Measurements from ENCODE around the gene JAG2.

JAG2 gene

DNA sequence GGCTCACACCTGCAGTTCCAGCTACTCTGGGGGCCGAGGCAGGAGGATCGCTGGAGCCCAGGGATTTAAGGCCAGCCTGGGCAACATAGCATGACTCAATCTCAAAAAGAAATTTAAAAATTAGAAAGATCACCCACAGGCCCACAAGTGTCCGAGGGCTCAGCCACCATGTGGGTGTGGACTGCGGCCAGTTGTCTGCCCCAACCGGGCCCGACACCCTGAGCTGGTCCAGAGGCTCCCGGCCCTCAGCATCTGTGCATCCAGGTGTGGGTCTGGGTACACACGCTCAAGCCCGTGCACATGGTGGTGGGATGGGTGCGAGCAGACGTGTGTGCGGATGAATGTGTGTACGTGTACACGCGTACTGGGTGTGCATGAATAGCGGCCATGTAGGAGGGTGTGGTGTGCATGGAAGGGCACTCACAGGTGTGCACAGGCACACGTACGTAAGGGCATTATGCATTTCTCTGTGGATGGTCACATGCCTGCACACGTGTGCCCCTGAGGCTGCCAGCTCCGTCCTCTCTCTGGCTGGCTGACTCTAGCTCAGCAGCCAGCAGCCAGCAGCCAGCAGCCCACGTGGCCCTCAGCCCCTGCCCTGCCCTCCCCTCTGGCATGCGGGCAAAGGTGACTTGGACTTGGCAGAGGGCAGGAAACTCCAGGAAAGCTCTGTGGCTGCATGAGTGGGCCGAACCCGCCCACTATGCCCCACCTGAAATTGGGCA lies 35.8 kb upstream of the JAG2 start:
- FAIRE-seq: peak; percentile 57
- TF ChIP-seq SPI1 (IDR thresholded peaks at IDR 0.05; ENCODE audit: low read depth, low read length) (no peak), POLR2AphosphoS5 (IDR thresholded peaks at IDR 0.05; ENCODE audit: low read depth, low read length) (0 out of 2 replicates have a peak, but pooled peaks have one; percentile 11)

DNA sequence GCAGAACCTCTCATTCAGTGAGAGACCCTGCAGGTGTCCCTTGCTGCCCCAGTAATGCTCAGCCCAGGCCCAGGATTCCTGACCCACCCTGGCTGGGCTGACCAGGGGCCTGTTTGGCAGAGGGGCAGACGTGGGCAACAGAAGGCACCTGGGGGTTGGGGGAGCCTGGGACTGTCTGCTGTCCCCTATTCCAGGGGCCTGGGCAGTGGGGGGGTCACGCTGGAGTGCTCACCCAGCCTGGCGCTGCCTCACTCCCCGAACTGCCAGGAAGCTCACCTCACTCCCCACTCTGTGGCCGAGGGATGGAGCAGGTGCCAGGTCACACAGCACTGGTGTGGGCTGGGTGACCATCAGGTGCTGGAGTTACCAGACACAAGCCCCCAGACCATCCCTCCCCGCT lies 35.1 kb upstream of the JAG2 start:
- TF ChIP-seq POU2F2 (IDR thresholded peaks at IDR 0.05; ENCODE audit: low read depth, low read length): no peak
- TF ChIP-seq TAF1 (IDR thresholded peaks at IDR 0.05; ENCODE audit: low read depth, low read length): no peak
- no peak for TF ChIP-seq POLR2A (IDR thresholded peaks at IDR 0.05; ENCODE audit: low read depth, low read length)
- no peak for TF ChIP-seq PAX5 (IDR thresholded peaks at IDR 0.05; ENCODE audit: insufficient read depth, low read length, severe bottlenecking)
- TF ChIP-seq SPI1 (IDR thresholded peaks at IDR 0.05; ENCODE audit: low read depth, low read length): no peak
- no peak for TF ChIP-seq POLR2AphosphoS5 (IDR thresholded peaks at IDR 0.05; ENCODE audit: low read depth, low read length)
- FAIRE-seq (no peak), DNase-seq (ENCODE audit: insufficient read length, low spot score) (no peak)

More for the DNA sequence above, 35.8 kb upstream of the JAG2 start:
- no peak for DNase-seq (ENCODE audit: insufficient read length, low spot score)

DNA sequence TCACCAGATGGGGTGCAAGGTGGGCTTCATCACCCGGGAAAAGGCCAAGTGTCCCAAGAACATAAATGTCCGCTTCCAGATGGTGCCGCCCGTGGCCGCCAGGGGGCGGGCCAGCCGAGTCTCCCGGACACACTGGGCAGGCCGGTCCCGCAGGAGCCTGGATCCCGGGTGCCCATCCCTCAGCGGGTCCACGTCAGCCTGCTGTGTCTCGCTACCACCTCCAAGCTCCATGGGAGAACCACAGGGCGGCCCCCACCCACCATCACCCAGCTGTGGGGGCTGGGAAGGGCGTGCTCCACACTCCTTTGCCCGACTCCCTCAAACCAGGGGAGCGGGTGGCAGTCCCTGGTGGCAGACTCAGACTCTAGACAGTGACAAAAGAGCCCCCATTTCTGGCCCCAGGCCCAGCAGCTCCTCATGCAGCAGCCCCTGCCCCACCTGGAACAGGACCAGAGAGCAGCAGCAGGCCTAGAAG lies 34.5 kb upstream of the JAG2 start:
- no peak for TF ChIP-seq SPI1 (IDR thresholded peaks at IDR 0.05; ENCODE audit: low read depth, low read length)
- DNase-seq (ENCODE audit: insufficient read length, low spot score): peak; percentile 87
- FAIRE-seq: peak; percentile 78

DNA sequence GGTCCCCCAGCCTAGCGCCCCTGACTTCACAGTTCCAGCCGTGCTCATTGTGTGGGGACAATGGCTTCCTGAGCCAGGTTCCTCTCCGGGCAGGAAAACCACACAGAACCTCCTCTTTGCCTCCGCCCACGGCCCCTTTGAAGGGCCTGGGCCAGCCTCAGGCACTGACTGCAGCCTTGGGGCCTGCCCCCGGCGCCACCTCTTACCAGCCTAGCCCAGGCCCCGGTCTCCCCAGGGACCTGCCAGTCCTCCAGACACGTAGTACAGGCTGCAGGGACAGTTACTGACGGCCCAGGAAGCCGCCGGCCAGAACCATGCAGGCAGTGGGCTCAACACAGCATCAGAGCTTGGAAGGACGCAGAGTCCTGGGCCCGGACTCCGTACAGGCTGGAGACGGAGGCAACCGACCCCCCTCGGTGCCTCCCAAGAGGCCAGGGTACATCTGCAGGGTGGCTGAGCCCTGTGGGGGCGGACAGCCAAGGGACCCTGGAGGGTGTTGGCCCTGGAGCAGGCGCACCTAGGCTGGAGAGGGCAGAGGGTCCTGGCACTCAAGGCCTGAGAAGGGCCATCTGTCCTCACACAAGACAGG lies 33.4 kb upstream of the JAG2 start:
- DNase-seq (ENCODE audit: insufficient read length, low spot score) (no peak), FAIRE-seq (no peak)
- no peak for TF ChIP-seq SPI1 (IDR thresholded peaks at IDR 0.05; ENCODE audit: low read depth, low read length)
- TF ChIP-seq POLR2A (IDR thresholded peaks at IDR 0.05; ENCODE audit: low read depth, low read length): no peak
- no peak for TF ChIP-seq POU2F2 (IDR thresholded peaks at IDR 0.05; ENCODE audit: low read depth, low read length)
- TF ChIP-seq PAX5 (IDR thresholded peaks at IDR 0.05; ENCODE audit: insufficient read depth, low read length, severe bottlenecking): no peak
- TF ChIP-seq TAF1 (IDR thresholded peaks at IDR 0.05; ENCODE audit: low read depth, low read length): no peak
- no peak for TF ChIP-seq POLR2AphosphoS5 (IDR thresholded peaks at IDR 0.05; ENCODE audit: low read depth, low read length)

DNA sequence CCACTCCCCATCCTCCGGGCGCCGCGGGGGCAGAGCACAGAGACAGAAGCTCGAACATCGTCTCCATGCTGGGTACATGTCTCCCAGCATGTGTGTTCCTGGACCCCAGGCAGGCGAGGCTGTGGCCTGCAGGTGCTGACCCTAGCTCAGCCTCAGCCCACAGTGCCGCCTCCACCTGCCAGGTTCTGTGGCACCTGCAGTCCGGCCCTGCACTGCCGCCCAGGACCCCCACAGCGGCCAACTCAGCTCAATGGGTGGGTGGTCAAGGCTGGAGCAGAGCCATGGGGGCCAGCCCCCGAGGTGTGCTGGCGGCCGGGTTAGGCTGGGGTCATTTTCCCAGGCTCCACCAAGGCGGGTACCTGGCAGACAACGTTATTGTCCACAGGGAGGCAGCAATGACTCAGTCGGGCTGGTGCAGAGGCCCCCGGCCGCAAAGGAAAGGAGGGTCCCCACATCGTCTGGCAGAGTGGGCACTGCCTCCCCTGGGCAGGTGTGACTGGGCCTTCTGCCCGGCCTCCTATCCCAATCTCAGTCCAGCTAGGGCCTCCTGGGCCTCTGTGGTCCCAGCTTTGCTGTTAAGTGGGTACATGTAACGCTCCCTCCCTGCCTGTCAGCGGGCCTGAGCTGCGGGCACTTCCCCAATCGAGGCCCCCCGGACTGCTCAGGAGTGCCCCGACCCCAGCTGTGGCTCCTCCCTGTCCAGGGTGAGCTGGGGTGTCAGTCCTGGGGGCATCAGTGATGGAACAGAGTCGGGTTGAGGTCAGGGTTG lies 32.8 kb upstream of the JAG2 start:
- TF ChIP-seq POLR2A (IDR thresholded peaks at IDR 0.05; ENCODE audit: low read depth, low read length): no peak
- TF ChIP-seq POLR2AphosphoS5 (IDR thresholded peaks at IDR 0.05; ENCODE audit: low read depth, low read length): no peak
- TF ChIP-seq POU2F2 (IDR thresholded peaks at IDR 0.05; ENCODE audit: low read depth, low read length): no peak
- TF ChIP-seq TAF1 (IDR thresholded peaks at IDR 0.05; ENCODE audit: low read depth, low read length): no peak
- TF ChIP-seq PAX5 (IDR thresholded peaks at IDR 0.05; ENCODE audit: insufficient read depth, low read length, severe bottlenecking): no peak
- TF ChIP-seq SPI1 (IDR thresholded peaks at IDR 0.05; ENCODE audit: low read depth, low read length): no peak
- peak; percentile 52 for FAIRE-seq
- no peak for DNase-seq (ENCODE audit: insufficient read length, low spot score)

DNA sequence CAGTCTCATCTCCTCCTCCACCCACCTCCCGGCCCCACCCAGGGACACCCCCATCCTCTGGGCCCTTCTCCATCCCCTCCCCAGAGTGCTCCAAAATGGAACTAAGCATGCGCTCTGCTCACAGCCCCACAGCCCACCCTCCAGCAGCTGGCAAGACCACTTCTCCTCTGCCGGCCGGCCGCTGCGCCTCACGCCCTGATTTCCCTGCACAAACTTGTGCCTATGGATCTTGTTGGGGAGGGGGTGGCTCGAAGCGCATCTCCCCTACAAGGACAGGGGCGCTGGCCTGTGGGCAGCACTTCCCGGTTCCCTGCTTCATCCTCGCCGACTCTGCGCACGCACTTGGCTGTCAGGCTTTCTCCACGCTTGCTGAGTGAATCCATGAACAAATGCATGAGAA lies 32.1 kb upstream of the JAG2 start:
- TF ChIP-seq TAF1 (IDR thresholded peaks at IDR 0.05; ENCODE audit: low read depth, low read length) (no peak), PAX5 (IDR thresholded peaks at IDR 0.05; ENCODE audit: insufficient read depth, low read length, severe bottlenecking) (no peak), SPI1 (IDR thresholded peaks at IDR 0.05; ENCODE audit: low read depth, low read length) (no peak), POLR2AphosphoS5 (IDR thresholded peaks at IDR 0.05; ENCODE audit: low read depth, low read length) (no peak), POLR2A (IDR thresholded peaks at IDR 0.05; ENCODE audit: low read depth, low read length) (no peak)
- FAIRE-seq (no peak), DNase-seq (ENCODE audit: insufficient read length, low spot score) (no peak)

DNA sequence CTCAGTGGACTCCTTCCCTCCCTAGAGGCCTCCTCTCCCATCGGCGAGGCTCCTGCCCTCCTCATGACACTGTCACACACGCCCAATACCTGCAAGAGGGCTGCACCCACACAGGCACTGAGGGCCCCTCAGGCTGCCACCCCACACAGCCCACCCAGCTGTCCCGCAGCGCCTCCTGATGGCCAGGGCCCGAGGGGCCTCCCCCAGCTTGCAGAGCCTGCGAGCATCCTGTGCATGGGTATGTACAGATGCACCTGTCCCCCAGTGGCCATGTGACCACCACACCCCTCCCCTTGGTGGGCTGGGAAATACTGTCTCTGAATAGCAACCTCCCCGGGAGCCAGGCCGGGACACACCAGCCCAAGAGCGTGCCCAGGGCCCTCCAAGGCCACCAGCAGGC lies 31.5 kb upstream of the JAG2 start:
- no peak for DNase-seq (ENCODE audit: insufficient read length, low spot score)
- no peak for TF ChIP-seq TAF1 (IDR thresholded peaks at IDR 0.05; ENCODE audit: low read depth, low read length)
- no peak for TF ChIP-seq PAX5 (IDR thresholded peaks at IDR 0.05; ENCODE audit: insufficient read depth, low read length, severe bottlenecking)
- TF ChIP-seq SPI1 (IDR thresholded peaks at IDR 0.05; ENCODE audit: low read depth, low read length): no peak
- TF ChIP-seq POLR2A (IDR thresholded peaks at IDR 0.05; ENCODE audit: low read depth, low read length): no peak
- no peak for TF ChIP-seq POU2F2 (IDR thresholded peaks at IDR 0.05; ENCODE audit: low read depth, low read length)
- TF ChIP-seq POLR2AphosphoS5 (IDR thresholded peaks at IDR 0.05; ENCODE audit: low read depth, low read length): no peak
- FAIRE-seq: no peak

DNA sequence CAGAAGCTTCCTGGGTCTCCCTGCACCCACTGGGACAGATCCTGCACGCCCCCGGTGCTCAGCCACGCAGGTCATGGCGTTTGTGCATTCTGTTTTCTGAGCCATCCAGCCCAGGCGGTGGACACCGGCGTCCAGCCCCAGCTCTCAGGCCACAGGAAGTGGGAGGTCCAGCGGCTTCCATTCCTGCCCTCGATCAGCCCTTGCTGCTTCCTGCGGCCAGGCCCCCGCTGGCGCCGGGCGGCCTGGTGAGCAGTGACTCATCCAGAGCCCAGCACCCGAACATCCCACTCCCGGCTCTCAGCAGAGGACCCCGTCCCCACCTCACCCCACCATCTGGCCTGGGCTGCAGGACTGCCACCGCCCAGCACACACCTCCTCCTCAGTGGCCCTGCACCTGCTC lies 30.5 kb upstream of the JAG2 start:
- FAIRE-seq: no peak
- TF ChIP-seq POU2F2 (IDR thresholded peaks at IDR 0.05; ENCODE audit: low read depth, low read length): no peak
- DNase-seq (ENCODE audit: insufficient read length, low spot score): no peak

DNA sequence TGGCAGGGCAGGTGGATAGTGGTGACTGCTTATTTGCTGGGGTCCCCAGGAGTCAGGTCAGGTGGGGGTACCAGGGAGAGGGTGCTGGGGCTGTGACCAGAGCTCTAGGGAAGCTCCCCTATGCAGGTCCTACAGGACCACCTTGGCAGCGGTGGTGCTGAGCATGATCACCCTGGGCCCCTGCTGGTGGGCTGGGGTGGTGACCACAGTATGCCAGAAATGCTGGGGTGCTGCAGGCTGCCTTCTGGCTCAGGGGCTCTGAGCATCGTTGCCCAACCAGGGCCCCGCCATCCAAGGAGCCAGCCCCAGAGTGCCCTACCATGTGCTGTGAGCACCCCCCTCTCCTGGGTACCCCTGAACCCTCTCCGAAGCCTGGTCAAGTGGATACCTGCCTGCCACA lies 30.0 kb upstream of the JAG2 start:
- DNase-seq (ENCODE audit: insufficient read length, low spot score): no peak
- no peak for FAIRE-seq

DNA sequence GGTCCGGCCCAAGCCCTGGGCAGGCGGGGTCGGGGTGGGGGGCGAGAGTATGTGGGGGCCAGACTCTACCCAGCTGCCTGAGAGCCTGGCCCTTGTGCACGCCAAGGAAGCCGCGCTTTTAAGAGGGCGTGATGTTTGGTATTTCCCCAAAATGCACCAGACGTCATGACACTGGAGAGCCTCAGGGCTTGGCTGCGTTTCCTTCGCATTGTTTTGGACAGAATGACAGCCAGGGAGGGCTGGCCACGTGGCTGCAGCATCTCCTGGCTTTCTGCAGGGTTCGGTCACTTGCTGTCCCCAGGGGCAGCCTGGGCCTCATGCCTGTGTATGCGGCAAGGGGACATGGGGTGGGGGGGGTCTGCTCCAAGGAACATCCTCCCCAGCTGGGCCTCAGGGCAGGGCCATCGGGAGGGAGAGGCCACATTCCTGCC lies 28.6 kb upstream of the JAG2 start:
- DNase-seq (ENCODE audit: insufficient read length, low spot score): no peak
- no peak for TF ChIP-seq POLR2AphosphoS5 (IDR thresholded peaks at IDR 0.05; ENCODE audit: low read depth, low read length)
- no peak for TF ChIP-seq SPI1 (IDR thresholded peaks at IDR 0.05; ENCODE audit: low read depth, low read length)
- TF ChIP-seq POLR2A (IDR thresholded peaks at IDR 0.05; ENCODE audit: low read depth, low read length): no peak
- no peak for TF ChIP-seq POU2F2 (IDR thresholded peaks at IDR 0.05; ENCODE audit: low read depth, low read length)
- no peak for TF ChIP-seq PAX5 (IDR thresholded peaks at IDR 0.05; ENCODE audit: insufficient read depth, low read length, severe bottlenecking)
- no peak for TF ChIP-seq TAF1 (IDR thresholded peaks at IDR 0.05; ENCODE audit: low read depth, low read length)
- peak; percentile 56 for FAIRE-seq

More for the DNA sequence above, 30.0 kb upstream of the JAG2 start:
- TF ChIP-seq POU2F2 (IDR thresholded peaks at IDR 0.05; ENCODE audit: low read depth, low read length): no peak
- no peak for TF ChIP-seq POLR2A (IDR thresholded peaks at IDR 0.05; ENCODE audit: low read depth, low read length)
- no peak for TF ChIP-seq PAX5 (IDR thresholded peaks at IDR 0.05; ENCODE audit: insufficient read depth, low read length, severe bottlenecking)
- TF ChIP-seq SPI1 (IDR thresholded peaks at IDR 0.05; ENCODE audit: low read depth, low read length): no peak
- TF ChIP-seq POLR2AphosphoS5 (IDR thresholded peaks at IDR 0.05; ENCODE audit: low read depth, low read length): no peak
- no peak for TF ChIP-seq TAF1 (IDR thresholded peaks at IDR 0.05; ENCODE audit: low read depth, low read length)

Data from GM12891 (cell line).